Measurements from ENCODE around the gene PI4K2A. TPM values are rescaled to one million over a fixed set of nuclear protein-coding genes. Genes with fewer than 3 reads are reported as not detected.

Gene PI4K2A
- polyA plus RNA-seq, 1 donor (not counting 4 experiments of a cell fraction or from before 2014, with no cell fraction given), result 51.3 TPM

GRCh38 chr10:97629289-97629688, 11.2 kb upstream of the PI4K2A start:
- Histone ChIP-seq H2AFZ (ENCODE audit: control insufficient read depth, low read length) (no peak overlapping the region), H3K4me3 (ENCODE audit: control insufficient read depth in 2 of 3, extremely low read depth in 1 of 3, insufficient read depth in 2 of 3, low read depth in 1 of 3, low read length in 3 of 3) (no peak overlapping the region), H3K4me2 (ENCODE audit: control insufficient read depth, extremely low read depth, insufficient read depth, low read depth, low read length) (no peak overlapping the region), H3K27ac (ENCODE audit: control insufficient read depth, insufficient read depth, low read length) (no peak overlapping the region), H3K9me1 (ENCODE audit: control insufficient read depth, extremely low read depth, insufficient read depth, low read length) (no peaks in the 10 kb centered on the region), H3K79me2 (ENCODE audit: control insufficient read depth, insufficient read depth, low read length) (peaks cover 4% of the 10 kb centered on the region), H3K9ac (ENCODE audit: control insufficient read depth, extremely low read depth, insufficient read depth, low read length) (no peak overlapping the region), H3K9me3 (ENCODE audit: control insufficient read depth, low read depth, low read length) (no peaks in the 10 kb centered on the region), H4K20me1 (ENCODE audit: control insufficient read depth, extremely low read depth, insufficient read depth, low read length) (no peaks in the 10 kb centered on the region), H3K4me1 (ENCODE audit: control insufficient read depth, extremely low read depth, insufficient read depth, low read length) (peaks cover 10% of the 10 kb centered on the region), H3K36me3 (ENCODE audit: control insufficient read depth in 2 of 2, extremely low read depth in 1 of 2, insufficient read depth in 2 of 2, low read length in 2 of 2) (no peaks in the 10 kb centered on the region), H3K27me3 (ENCODE audit: control insufficient read depth, extremely low read depth, insufficient read depth, low read length) (no peaks in the 10 kb centered on the region)
- DNase-seq (ENCODE audit: low read depth, low spot score), result no peak
- no peak for TF ChIP-seq EZH2 (IDR thresholded peaks at IDR 0.05; ENCODE audit: low read length)
- no peak for FAIRE-seq
- dilution Hi-C loops (cut with MboI; ENCODE audit: extremely low pct_ligation_motif_present, low sequenced_read_pairs), result no loop called here

- TF ChIP-seq CTCF (optimal IDR thresholded peaks at IDR 0.05 in 1 of 3, IDR thresholded peaks at IDR 0.05 in 1 of 3, conservative IDR thresholded peaks at IDR 0.05 in 1 of 3; ENCODE audit: extremely low read depth in 1 of 3, insufficient read depth in 2 of 3, low read length in 3 of 3), result no peak
- TF ChIP-seq EZH2 (IDR thresholded peaks at IDR 0.05; ENCODE audit: low read length), result no peak
- no peak overlapping the region for H3K27ac ChIP-seq (ENCODE audit: control insufficient read depth, insufficient read depth, low read length)
Observed at GRCh38 chr10:97631098-97631497, 9.4 kb upstream of the PI4K2A start.

More at GRCh38 chr10:97631098-97631497, 9.4 kb upstream of the PI4K2A start:
- no peak overlapping the region for H2AFZ ChIP-seq (ENCODE audit: control insufficient read depth, low read length)
- no peaks in the 10 kb centered on the region for H3K36me3 ChIP-seq (ENCODE audit: control insufficient read depth in 2 of 2, extremely low read depth in 1 of 2, insufficient read depth in 2 of 2, low read length in 2 of 2)
- no peaks in the 10 kb centered on the region for H4K20me1 ChIP-seq (ENCODE audit: control insufficient read depth, extremely low read depth, insufficient read depth, low read length)
- H3K9me1 ChIP-seq (ENCODE audit: control insufficient read depth, extremely low read depth, insufficient read depth, low read length), result no peaks in the 10 kb centered on the region
- peaks cover 4% of the 10 kb centered on the region for H3K79me2 ChIP-seq (ENCODE audit: control insufficient read depth, insufficient read depth, low read length)
- dilution Hi-C loops (cut with MboI; ENCODE audit: extremely low pct_ligation_motif_present, low sequenced_read_pairs), result no loop called here
- FAIRE-seq, result no peak
- DNase-seq (ENCODE audit: low read depth, low spot score), result no peak
- no peaks in the 10 kb centered on the region for H3K9me3 ChIP-seq (ENCODE audit: control insufficient read depth, low read depth, low read length)
- H3K4me3 ChIP-seq (ENCODE audit: control insufficient read depth in 2 of 3, extremely low read depth in 1 of 3, insufficient read depth in 2 of 3, low read depth in 1 of 3, low read length in 3 of 3), result no peak overlapping the region
- H3K4me2 ChIP-seq (ENCODE audit: control insufficient read depth, extremely low read depth, insufficient read depth, low read depth, low read length), result no peak overlapping the region
- H3K9ac ChIP-seq (ENCODE audit: control insufficient read depth, extremely low read depth, insufficient read depth, low read length), result no peak overlapping the region
- no peaks in the 10 kb centered on the region for H3K27me3 ChIP-seq (ENCODE audit: control insufficient read depth, extremely low read depth, insufficient read depth, low read length)
- H3K4me1 ChIP-seq (ENCODE audit: control insufficient read depth, extremely low read depth, insufficient read depth, low read length), result peaks cover 10% of the 10 kb centered on the region

Data from keratinocyte (primary cell).